NOMO-1 treated with dmso at 0.1 percent for 144 hours (cell line): ENCODE data around the gene ANKRD45.
"Not testable (repeated sequence)": the region's sequence is repeated elsewhere in the genome, so short reads cannot be mapped to it uniquely, and the experiment has no call there.

ENCODE experiments used
- DNase-seq: peaks from one replicate; lab custom pipeline; 2025; ENCODE audit not compliant: unreplicated experiment; lab: John Stamatoyannopoulos, UW

The ANKRD45 gene

GRCh38 chr1:173573596-173573995 lies 96.1 kb downstream of the ANKRD45 start:
- no peak for DNase-seq

DNA sequence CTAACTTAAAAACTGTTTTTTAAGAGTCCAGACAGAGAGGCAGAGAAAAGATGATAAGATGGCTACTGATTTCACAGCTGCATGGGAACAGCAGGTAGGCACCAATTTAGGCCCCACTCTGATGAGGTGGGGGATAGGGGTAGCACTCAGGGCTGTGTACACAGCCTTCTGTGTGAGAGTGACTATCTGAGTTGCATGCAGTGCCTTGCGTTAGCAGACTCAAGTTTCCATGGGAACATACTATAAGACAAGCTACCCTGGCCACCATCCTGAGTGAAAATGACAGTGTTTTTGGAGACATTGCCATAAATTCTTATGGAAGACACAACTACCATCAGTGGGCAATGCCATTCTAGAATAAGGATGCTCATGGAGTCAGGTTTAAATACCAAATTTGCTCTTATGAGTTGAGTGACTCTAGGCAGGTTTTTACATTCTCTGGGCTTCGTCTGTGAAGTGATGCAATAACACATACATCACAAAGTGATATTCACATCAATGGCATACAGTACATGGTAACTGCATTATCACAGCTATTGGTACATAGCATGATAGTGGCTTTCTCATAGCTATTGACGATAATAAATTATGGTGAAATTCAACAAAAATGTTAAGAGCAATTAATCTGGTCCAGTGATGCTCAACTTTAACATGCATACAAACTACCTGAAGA lies 97.3 kb downstream of the ANKRD45 start:
- DNase-seq: no peak

DNA sequence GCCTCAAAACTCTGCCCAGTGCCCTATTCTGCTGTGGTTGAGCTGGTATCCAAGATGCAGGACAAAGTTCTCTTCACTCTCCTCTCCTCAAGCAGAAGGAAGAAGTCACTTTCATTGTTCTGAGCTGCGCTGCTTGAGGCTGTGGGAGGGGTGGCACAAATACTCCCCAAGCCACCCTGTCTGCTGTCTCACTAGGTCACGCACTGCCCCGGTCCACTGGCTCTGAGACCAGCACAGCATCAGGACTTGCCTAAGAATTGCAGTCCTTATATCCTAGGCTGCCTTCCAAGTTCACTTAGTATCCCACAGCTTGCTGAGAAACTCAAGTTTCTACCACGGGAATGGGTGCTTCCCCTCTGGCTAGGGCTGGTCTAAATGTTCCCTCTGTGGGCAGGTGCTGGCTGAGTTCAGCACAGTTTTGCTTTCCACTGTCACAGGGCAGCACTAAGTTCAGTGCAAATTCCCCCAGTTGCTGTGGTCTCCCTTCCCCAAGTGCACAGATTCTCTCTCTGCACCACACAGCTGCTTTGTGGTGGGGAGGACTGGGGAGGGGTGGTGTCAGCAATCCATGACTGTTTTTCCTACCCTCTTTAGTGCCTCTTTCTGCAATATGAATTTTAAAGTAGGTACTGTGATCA lies 99.2 kb downstream of the ANKRD45 start:
- no peak for DNase-seq

DNA sequence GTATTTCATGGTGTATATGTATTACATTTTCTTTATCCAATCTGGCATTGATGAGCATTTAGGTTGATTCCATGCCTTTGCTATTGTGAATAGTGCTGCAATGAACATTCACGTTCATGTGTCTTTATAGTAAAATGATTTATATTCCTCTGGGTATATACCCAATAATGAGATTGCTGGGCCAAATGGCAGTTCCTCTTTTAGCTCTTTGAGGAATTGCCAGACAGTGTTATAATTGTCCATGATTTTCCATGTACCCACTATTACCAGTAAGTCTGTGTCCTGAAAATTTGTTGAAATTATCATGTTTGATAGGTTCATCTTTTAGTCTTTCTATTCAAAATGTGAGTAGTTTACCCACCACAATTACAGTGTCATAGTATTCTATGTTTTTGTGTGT lies 101.2 kb downstream of the ANKRD45 start:
- DNase-seq: no peak

DNA sequence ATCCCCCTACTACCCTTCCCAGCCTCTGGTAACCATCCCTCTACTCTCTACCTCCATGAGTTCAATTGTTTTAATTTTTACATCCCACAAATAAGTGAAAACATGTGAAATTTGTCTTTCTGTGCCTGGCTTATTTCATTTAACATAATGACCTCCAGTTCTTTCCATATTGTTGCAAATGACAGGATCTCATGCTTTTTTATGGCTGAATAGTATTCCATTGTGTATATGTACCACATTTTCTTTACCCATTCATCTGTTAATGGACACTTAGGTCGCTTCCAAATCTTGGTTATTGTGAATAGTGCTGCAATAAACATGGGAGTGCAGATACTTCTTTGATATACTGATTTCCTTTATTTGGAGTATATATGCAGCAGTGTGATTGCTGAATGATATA lies 105.8 kb downstream of the ANKRD45 start:
- not testable (repeated sequence) for DNase-seq

DNA sequence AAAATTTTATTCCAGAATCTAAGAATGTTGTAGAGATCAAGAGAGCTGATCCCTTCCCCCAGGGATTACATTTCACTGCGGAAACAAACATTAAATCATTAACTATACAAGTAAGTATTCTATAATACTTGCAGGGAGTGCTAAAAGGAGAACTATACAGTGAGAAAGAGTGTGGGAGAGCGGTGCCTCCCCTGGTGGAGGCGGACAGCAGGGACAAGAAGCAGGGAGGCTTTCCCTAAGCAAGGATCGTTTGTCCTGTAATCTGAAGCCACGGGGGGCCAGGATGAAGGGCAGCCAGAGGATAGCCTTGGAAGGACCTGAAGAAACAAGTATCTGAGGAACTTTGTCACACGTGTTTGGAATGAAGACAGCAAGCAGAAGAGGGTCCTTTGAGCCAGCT lies 106.8 kb downstream of the ANKRD45 start:
- no peak for DNase-seq

DNA sequence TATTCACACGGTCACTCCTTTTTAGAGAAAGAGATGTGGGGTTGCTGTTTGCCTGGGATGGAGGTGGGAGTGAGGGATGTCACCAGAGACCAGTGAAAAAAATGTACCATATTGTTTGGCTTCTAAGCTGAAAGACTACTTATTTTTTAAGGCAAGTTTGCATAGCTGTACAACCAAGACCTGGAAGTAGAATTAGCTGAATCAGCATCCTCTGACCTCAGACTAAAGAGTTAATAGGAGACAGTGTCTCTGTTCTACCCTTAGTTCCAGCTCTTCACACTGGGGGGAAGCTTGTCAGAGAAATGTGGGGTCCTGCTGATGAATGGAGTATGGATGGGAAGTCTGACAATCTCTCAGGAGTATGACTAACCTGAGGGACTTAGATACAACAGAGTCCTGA lies 108.4 kb downstream of the ANKRD45 start:
- no peak for DNase-seq

DNA sequence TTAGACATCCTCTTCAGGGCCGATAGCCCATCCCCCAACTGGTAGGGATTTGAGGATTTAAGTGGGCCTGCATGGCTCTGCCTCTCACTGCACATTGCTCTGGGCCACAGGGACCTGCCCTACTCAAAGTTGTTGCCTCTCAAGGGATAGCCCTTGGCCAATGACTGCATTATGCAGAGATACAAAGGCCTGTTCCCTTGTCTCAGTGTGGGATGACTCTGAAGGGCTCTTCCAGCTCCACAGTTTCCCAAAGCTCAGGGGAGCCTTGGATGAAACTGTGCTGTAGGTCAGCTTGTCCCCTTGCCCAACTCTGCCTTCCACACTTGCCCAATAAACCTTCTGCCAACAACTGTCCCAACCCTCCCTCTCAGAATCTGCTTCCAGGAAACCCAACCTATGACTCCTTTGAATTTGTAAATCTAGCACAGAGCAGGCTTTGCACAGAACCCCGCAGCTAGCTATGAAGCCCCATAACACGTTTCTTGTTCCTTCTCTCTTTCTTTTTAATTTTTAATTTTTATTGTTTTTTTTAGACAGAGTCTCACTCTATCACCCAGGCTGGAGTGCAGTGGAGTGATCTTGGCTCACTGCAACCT lies 109.3 kb downstream of the ANKRD45 start:
- no peak for DNase-seq
